Measurements from ENCODE around the gene ZFP92.

- TF ChIP-seq POLR2A (IDR thresholded peaks at IDR 0.05) (no peak), CTCF (IDR thresholded peaks at IDR 0.05) (no peak)
Measured at GRCh38 chrX:153410888-153411254, 401 bp upstream of the ZFP92 start.

Measured in testis (tissue), 2 donors.